Dedifferentiated amniotic fluid mesenchymal stem cell (primary cell): ENCODE results near the gene FIP1L1.
"Not testable (repeated sequence)": the region's sequence is repeated elsewhere in the genome, so short reads cannot be mapped to it uniquely, and the experiment has no call there.

Source experiments
- DNase-seq: peaks from one replicate; pipeline ENCODE4 v3.0.0-alpha.2; 2016; ENCODE audit errors: extremely low spot score

Gene FIP1L1

GRCh38 chr4:53376900-53377299 lies 541 bp upstream of the FIP1L1 start:
- DNase-seq: no peak

GRCh38 chr4:53378171-53378482 lies 686 bp downstream of the FIP1L1 start:
- no peak for DNase-seq

- no peak for DNase-seq
These were observed 2.8 kb downstream of the FIP1L1 start for GRCh38 chr4:53380221-53380620.

GRCh38 chr4:53409479-53409878 lies 32.0 kb downstream of the FIP1L1 start:
- DNase-seq: not testable (repeated sequence)

- DNase-seq: no peak
These were observed 41.8 kb downstream of the FIP1L1 start for GRCh38 chr4:53419208-53419607.

- DNase-seq: no peak
These were observed 44.4 kb downstream of the FIP1L1 start for GRCh38 chr4:53421791-53422190.

- no peak for DNase-seq
These were observed 44.9 kb downstream of the FIP1L1 start for GRCh38 chr4:53422367-53422766.

GRCh38 chr4:53424280-53424679 lies 46.8 kb downstream of the FIP1L1 start:
- no peak for DNase-seq

- no peak for DNase-seq
These were observed 49.9 kb downstream of the FIP1L1 start for GRCh38 chr4:53427366-53427765.

- no peak for DNase-seq
These were observed 53.6 kb downstream of the FIP1L1 start for GRCh38 chr4:53431052-53431451.

- DNase-seq: no peak
These were observed 55.3 kb downstream of the FIP1L1 start for GRCh38 chr4:53432528-53433424.

- DNase-seq: no peak
These were observed 58.8 kb downstream of the FIP1L1 start for GRCh38 chr4:53436251-53436650.

- DNase-seq: no peak
These were observed 64.1 kb downstream of the FIP1L1 start for GRCh38 chr4:53441564-53441963.

- DNase-seq: no peak
These were observed 67.5 kb downstream of the FIP1L1 start for GRCh38 chr4:53444954-53445353.

GRCh38 chr4:53450773-53451172 lies 73.3 kb downstream of the FIP1L1 start:
- no peak for DNase-seq

- DNase-seq: no peak
These were observed 75.9 kb downstream of the FIP1L1 start for GRCh38 chr4:53453385-53453784.

- DNase-seq: no peak
These were observed 78.3 kb downstream of the FIP1L1 start for GRCh38 chr4:53455766-53456165.

- no peak for DNase-seq
These were observed 78.7 kb downstream of the FIP1L1 start for GRCh38 chr4:53456178-53456577.

- no peak for DNase-seq
These were observed 82.1 kb downstream of the FIP1L1 start for GRCh38 chr4:53459548-53459947.

GRCh38 chr4:53461244-53461643 lies 83.8 kb downstream of the FIP1L1 start:
- DNase-seq: no peak

GRCh38 chr4:53463340-53463739 lies 85.9 kb downstream of the FIP1L1 start:
- no peak for DNase-seq

GRCh38 chr4:53465281-53465680 lies 87.8 kb downstream of the FIP1L1 start:
- DNase-seq: no peak

GRCh38 chr4:53465891-53466290 lies 88.5 kb downstream of the FIP1L1 start:
- DNase-seq: no peak

GRCh38 chr4:53466576-53466975 lies 89.1 kb downstream of the FIP1L1 start:
- not testable (repeated sequence) for DNase-seq
